Measurements from ENCODE around the gene KCNK3. TPM values are rescaled to one million over a fixed set of nuclear protein-coding genes. Genes with fewer than 3 reads are reported as not detected.

Gene KCNK3
- total RNA-seq, 1 donor from 2014 or later, result not detected

GRCh38 chr2:26772064-26773001 is 79.8 kb downstream of the KCNK3 start:
- peaks cover 4% of the 10 kb centered on the region for H3K36me3 Mint-ChIP-seq (ENCODE audit: low read depth, unreplicated experiment)
- H3K4me1 Mint-ChIP-seq (ENCODE audit: unreplicated experiment), result peaks cover 7% of the 10 kb centered on the region
- no peak overlapping the region for H3K4me3 Mint-ChIP-seq (ENCODE audit: unreplicated experiment)
- no peaks in the 10 kb centered on the region for H3K9me3 Mint-ChIP-seq (ENCODE audit: unreplicated experiment)
- DNase-seq (ENCODE audit: low spot score), result no peak
- peaks cover 3% of the 10 kb centered on the region for H3K27me3 Mint-ChIP-seq (ENCODE audit: unreplicated experiment)
- no peak overlapping the region for H3K27ac Mint-ChIP-seq (ENCODE audit: unreplicated experiment)
- no peak for TF ChIP-seq CTCF (IDR thresholded peaks at IDR 0.05; ENCODE audit: unreplicated experiment)

GRCh38 chr2:26776195-26776800 is 83.8 kb downstream of the KCNK3 start:
- DNase-seq (ENCODE audit: low spot score), result no peak
- no peak for TF ChIP-seq CTCF (IDR thresholded peaks at IDR 0.05; ENCODE audit: unreplicated experiment)
- H3K27me3 Mint-ChIP-seq (ENCODE audit: unreplicated experiment), result peaks cover 7% of the 10 kb centered on the region
- H3K4me1 Mint-ChIP-seq (ENCODE audit: unreplicated experiment), result peaks cover 4% of the 10 kb centered on the region
- H3K9me3 Mint-ChIP-seq (ENCODE audit: unreplicated experiment), result no peaks in the 10 kb centered on the region
- peaks cover 13% of the 10 kb centered on the region for H3K36me3 Mint-ChIP-seq (ENCODE audit: low read depth, unreplicated experiment)
- H3K4me3 Mint-ChIP-seq (ENCODE audit: unreplicated experiment), result no peak overlapping the region
- no peak overlapping the region for H3K27ac Mint-ChIP-seq (ENCODE audit: unreplicated experiment)

- Mint-ChIP-seq H3K4me1 (ENCODE audit: unreplicated experiment) (no peaks in the 10 kb centered on the region), H3K27me3 (ENCODE audit: unreplicated experiment) (peaks cover 4% of the 10 kb centered on the region), H3K4me3 (ENCODE audit: unreplicated experiment) (no peak overlapping the region), H3K27ac (ENCODE audit: unreplicated experiment) (no peak overlapping the region), H3K36me3 (ENCODE audit: low read depth, unreplicated experiment) (peaks cover 13% of the 10 kb centered on the region), H3K9me3 (ENCODE audit: unreplicated experiment) (no peaks in the 10 kb centered on the region)
- no peak for DNase-seq (ENCODE audit: low spot score)
- no peak for TF ChIP-seq CTCF (IDR thresholded peaks at IDR 0.05; ENCODE audit: unreplicated experiment)
Observed at GRCh38 chr2:26778098-26778497, 85.6 kb downstream of the KCNK3 start.

GRCh38 chr2:26778507-26778906 is 86.0 kb downstream of the KCNK3 start:
- DNase-seq (ENCODE audit: low spot score), result no peak
- Mint-ChIP-seq H3K27ac (ENCODE audit: unreplicated experiment) (no peak overlapping the region), H3K9me3 (ENCODE audit: unreplicated experiment) (no peaks in the 10 kb centered on the region), H3K36me3 (ENCODE audit: low read depth, unreplicated experiment) (peaks cover 13% of the 10 kb centered on the region), H3K27me3 (ENCODE audit: unreplicated experiment) (peaks cover 4% of the 10 kb centered on the region), H3K4me1 (ENCODE audit: unreplicated experiment) (no peaks in the 10 kb centered on the region), H3K4me3 (ENCODE audit: unreplicated experiment) (no peak overlapping the region)
- TF ChIP-seq CTCF (IDR thresholded peaks at IDR 0.05; ENCODE audit: unreplicated experiment), result no peak
